Brain microvascular endothelial cell (primary cell): ENCODE measurements around the gene HTR3B.

Experiments
- DNase-seq: peaks from one replicate; pipeline ENCODE4 v3.0.0-alpha.2; 2020
- H3K27ac ChIP-seq: fragments of 250-450 bp; sonication (Bioruptor Pico); 2 replicates; pipeline ENCODE4 v1.5.1; 2020; ENCODE audit warnings: mild to moderate bottlenecking, moderate library complexity
- H3K27me3 ChIP-seq: fragments of 250-450 bp; sonication (Bioruptor Pico); replicated peaks from 2 replicates; pipeline ENCODE4 v1.5.1; 2020; ENCODE audit warnings: mild to moderate bottlenecking
- H3K36me3 ChIP-seq: fragments of 250-450 bp; sonication (Bioruptor Pico); replicated peaks from 2 replicates; pipeline ENCODE4 v1.5.1; 2020; ENCODE audit warnings: mild to moderate bottlenecking
- H3K4me3 ChIP-seq: 2 replicates; pipeline ENCODE4 v1.5.1; 2011; ENCODE audit warnings: low read depth, mild to moderate bottlenecking, control low read depth, low read length, moderate library complexity
- CTCF ChIP-seq: IDR thresholded peaks from 2 replicates; pipeline ENCODE4 v1.5.1; 2011; ENCODE audit warnings: low read depth, mild to moderate bottlenecking, moderate library complexity, low read length, control low read depth, inconsistent platforms; ENCODE audit errors: missing control alignments
- in situ Hi-C: cut with HindIII; loops from 2 replicates; pipeline ENCODE4 v1.10.0; 2017; ENCODE audit warnings: low sequenced_read_pairs, low pct_ligation_motif_present

HTR3B gene

GRCh38 chr11:113895367-113896155 is 9.0 kb upstream of the HTR3B start:
- TF ChIP-seq CTCF, result no peak
- no peak overlapping the region for H3K4me3 ChIP-seq
- no peaks in the 10 kb centered on the region for H3K36me3 ChIP-seq
- DNase-seq, result no peak
- H3K27me3 ChIP-seq, result no peaks in the 10 kb centered on the region
- in situ Hi-C loops, result no loop called here
- no peak overlapping the region for H3K27ac ChIP-seq

- Histone ChIP-seq H3K27ac (no peak overlapping the region), H3K27me3 (no peaks in the 10 kb centered on the region), H3K36me3 (no peaks in the 10 kb centered on the region), H3K4me3 (no peak overlapping the region)
- in situ Hi-C loops, result no loop called here
- TF ChIP-seq CTCF, result peak; percentile 84
- DNase-seq, result peak; percentile 32
These were observed 8.3 kb upstream of the HTR3B start for GRCh38 chr11:113896156-113896879.

GRCh38 chr11:113901141-113901540 is 3.5 kb upstream of the HTR3B start:
- no peak overlapping the region for H3K4me3 ChIP-seq
- H3K36me3 ChIP-seq, result no peaks in the 10 kb centered on the region
- TF ChIP-seq CTCF, result no peak
- H3K27me3 ChIP-seq, result no peaks in the 10 kb centered on the region
- no peak for DNase-seq
- in situ Hi-C loops, result loop anchor here (25.0 kb wide), 1 partner anchor 361 kb away; no protein-coding TSS in a partner anchor
- no peak overlapping the region for H3K27ac ChIP-seq

GRCh38 chr11:113906038-113906437 is 1.4 kb downstream of the HTR3B start:
- peak; percentile 45 for TF ChIP-seq CTCF

GRCh38 chr11:113906516-113906915 is 1.9 kb downstream of the HTR3B start:
- DNase-seq, result no peak
- H3K27ac ChIP-seq, result no peak overlapping the region
- no peak overlapping the region for H3K4me3 ChIP-seq
- TF ChIP-seq CTCF, result no peak
- H3K27me3 ChIP-seq, result no peaks in the 10 kb centered on the region
- no peaks in the 10 kb centered on the region for H3K36me3 ChIP-seq
- in situ Hi-C loops, result loop anchor here (25.0 kb wide), 1 partner anchor 356 kb away; no protein-coding TSS in a partner anchor

More at GRCh38 chr11:113906038-113906437, 1.4 kb downstream of the HTR3B start:
- DNase-seq, result no peak
- no peak overlapping the region for H3K27ac ChIP-seq
- no peak overlapping the region for H3K4me3 ChIP-seq
- no peaks in the 10 kb centered on the region for H3K36me3 ChIP-seq
- in situ Hi-C loops, result loop anchor here (25.0 kb wide), 1 partner anchor 356 kb away; no protein-coding TSS in a partner anchor
- H3K27me3 ChIP-seq, result no peaks in the 10 kb centered on the region
